GM23338 (cell line): ENCODE results near the gene TNF. TPM values are rescaled to one million over a fixed set of nuclear protein-coding genes. Genes with fewer than 3 reads are reported as not detected.
A peak's percentile ranks its signal among the peaks of the same experiment; 100 is the strongest.

Source experiments
- ATAC-seq: fragments of 200-7000 bp; cut with Tn5 transposase; 3 replicates; pipeline ENCODE4 v1.9.1; 2020
- DNase-seq: peaks from one replicate; pipeline ENCODE4 v3.0.0-alpha.2; 2015; ENCODE audit warnings: low spot score
- H2AFZ ChIP-seq: fragments of 200-600 bp; sonication (generic); 2 replicates; pipeline ENCODE4 v1.8.0; 2016; ENCODE audit warnings: antibody characterized with exemption, mild to moderate bottlenecking, moderate library complexity
- H3F3A ChIP-seq: fragments of 200-600 bp; sonication (generic); replicated peaks from 2 replicates; pipeline ENCODE4 v1.8.0; 2017; ENCODE audit warnings: antibody characterized with exemption, mixed run types, low read depth
- H3K27ac ChIP-seq: fragments of 200-600 bp; sonication (generic); 2 replicates; pipeline ENCODE4 v1.6.1; 2016; ENCODE audit warnings: low read depth
- H3K27me3 ChIP-seq: fragments of 200-600 bp; sonication (generic); 2 replicates; pipeline ENCODE4 v1.8.0; 2016; ENCODE audit warnings: mild to moderate bottlenecking, mixed run types, moderate library complexity; ENCODE audit not compliant: insufficient read depth
- H3K36me3 ChIP-seq: fragments of 200-600 bp; sonication (generic); 2 replicates; pipeline ENCODE4 v1.8.0; 2016; ENCODE audit warnings: mild to moderate bottlenecking; ENCODE audit not compliant: insufficient read depth
- H3K4me1 ChIP-seq: fragments of 200-600 bp; sonication (generic); 2 replicates; pipeline ENCODE4 v1.8.0; 2016; ENCODE audit warnings: mild to moderate bottlenecking, moderate library complexity; ENCODE audit not compliant: insufficient read depth
- H3K4me2 ChIP-seq: fragments of 200-600 bp; sonication (generic); 2 replicates; pipeline ENCODE4 v1.7.1; 2017; ENCODE audit warnings: mixed run types
- H3K4me3 ChIP-seq: fragments of 200-600 bp; sonication (generic); 2 replicates; pipeline ENCODE4 v1.6.1; 2016; ENCODE audit warnings: mixed run types
- H3K79me2 ChIP-seq: fragments of 200-600 bp; sonication (generic); replicated peaks from 2 replicates; pipeline ENCODE4 v1.8.0; 2017; ENCODE audit warnings: mild to moderate bottlenecking; ENCODE audit not compliant: insufficient read depth
- H3K9me2 ChIP-seq: fragments of 200-600 bp; sonication (generic); 2 replicates; pipeline ENCODE4 v1.8.0; 2017; ENCODE audit not compliant: insufficient read depth
- H4K20me1 ChIP-seq: fragments of 200-600 bp; sonication (generic); replicated peaks from 2 replicates; pipeline ENCODE4 v1.8.0; 2017; ENCODE audit warnings: mild to moderate bottlenecking; ENCODE audit not compliant: insufficient read depth
- H3K27ac Mint-ChIP-seq: 2 replicates; pipeline ENCODE4 v1.8.0; 2020; ENCODE audit warnings: inconsistent platforms, mild to moderate bottlenecking, moderate library complexity, mixed read lengths
- H3K27me3 Mint-ChIP-seq: 3 replicates; pipeline ENCODE4 v1.8.0; 2022; ENCODE audit warnings: low read depth, mild to moderate bottlenecking, moderate library complexity, mixed read lengths, inconsistent platforms; ENCODE audit not compliant: insufficient read depth, poor library complexity
- H3K36me3 Mint-ChIP-seq: 3 replicates; pipeline ENCODE4 v1.8.0; 2021; ENCODE audit warnings: low read depth, mild to moderate bottlenecking, inconsistent platforms, moderate library complexity, mixed read lengths
- H3K4me1 Mint-ChIP-seq: 3 replicates; pipeline ENCODE4 v1.8.0; 2020; ENCODE audit warnings: mild to moderate bottlenecking, inconsistent platforms, mixed read lengths
- H3K4me3 Mint-ChIP-seq: 3 replicates; pipeline ENCODE4 v1.8.0; 2021; ENCODE audit warnings: moderate library complexity, mild to moderate bottlenecking, inconsistent platforms, mixed read lengths
- H3K9me3 Mint-ChIP-seq: 3 replicates; pipeline ENCODE4 v1.8.0; 2020; ENCODE audit warnings: moderate library complexity, mild to moderate bottlenecking, inconsistent platforms, mixed read lengths
- CREB1 ChIP-seq: fragments of 250-450 bp; sonication (Bioruptor Pico); IDR thresholded peaks from 2 replicates; pipeline ENCODE4 v1.5.0; 2020; ENCODE audit warnings: low read depth, mild to moderate bottlenecking, moderate library complexity
- CTCF ChIP-seq, 2 experiments: fragments of 200-600 bp in 1 of 2; sonication (generic) in 1 of 2; conservative IDR thresholded peaks; 2 replicates each; pipeline versions ENCODE4 v1.5.1 to v1.6.1; 2016 to 2017; ENCODE audit warnings: antibody characterized with exemption in 2 of 2, low read depth in 2 of 2, mild to moderate bottlenecking in 2 of 2, moderate library complexity in 1 of 2
- ETS1 ChIP-seq: IDR thresholded peaks from 2 replicates; pipeline ENCODE4 v1.6.1; 2016; ENCODE audit warnings: antibody characterized with exemption
- EZH2 ChIP-seq: fragments of 200-600 bp; sonication (generic); IDR thresholded peaks from one replicate; pipeline ENCODE4 v1.8.0; 2017; ENCODE audit warnings: antibody characterized with exemption, mild to moderate bottlenecking, low read depth; ENCODE audit not compliant: unreplicated experiment
- EZH2phosphoT487 ChIP-seq: fragments of 200-600 bp; sonication (generic); IDR thresholded peaks from one replicate; pipeline ENCODE4 v1.8.1; 2018; ENCODE audit warnings: antibody characterized with exemption; ENCODE audit not compliant: unreplicated experiment
- JUNB ChIP-seq: IDR thresholded peaks from one replicate; pipeline ENCODE4 v1.6.1; 2016; ENCODE audit warnings: antibody characterized with exemption; ENCODE audit not compliant: unreplicated experiment
- NANOG ChIP-seq: IDR thresholded peaks from 2 replicates; pipeline ENCODE4 v1.6.1; 2016; ENCODE audit warnings: antibody characterized with exemption, borderline replicate concordance
- POLR2AphosphoS5 ChIP-seq: IDR thresholded peaks from 2 replicates; pipeline ENCODE4 v1.6.1; 2016; ENCODE audit warnings: antibody characterized with exemption, low read depth
- REST ChIP-seq: IDR thresholded peaks from one replicate; pipeline ENCODE4 v1.6.1; 2018; ENCODE audit warnings: antibody characterized with exemption; ENCODE audit not compliant: unreplicated experiment
- STAT1 ChIP-seq: IDR thresholded peaks from one replicate; pipeline ENCODE4 v1.6.1; 2016; ENCODE audit warnings: antibody characterized with exemption; ENCODE audit not compliant: unreplicated experiment
- polyA plus RNA-seq: library from polyadenylated mRNA; unstranded; fragments of >200 nt; fragmentation: Nextera tagmentation; extraction: Ambion mirVana; gene quantifications from 2 replicates; pipeline ENCODE4 v1.2.1, GENCODE V29; 2016
- total RNA-seq: library from RNA; depleted of rRNA; stranded (reverse); fragments of >200 nt; shearing (Covaris generic); gene quantifications from 2 replicates; pipeline ENCODE4 v1.2.3, GENCODE V29; 2014

Gene TNF
- total and polyA plus RNA-seq, 2 experiments from 2014 or later, result 0.11 TPM; not detected in 1

- H4K20me1 ChIP-seq, result no peaks in the 10 kb centered on the region
- no peak for ATAC-seq
- no peak for DNase-seq
Observed at GRCh38 chr6:31592396-31592771, 17.0 kb downstream of the TNF start.

More at GRCh38 chr6:31592396-31592771, 17.0 kb downstream of the TNF start:
- no peaks in the 10 kb centered on the region for H3K27me3 ChIP-seq
- no peak overlapping the region for H3K4me3 Mint-ChIP-seq
- TF ChIP-seq NANOG (no peak), CTCF (conservative IDR thresholded peaks at IDR 0.05; ENCODE audit: low read depth in 2 of 2) (no peak), ETS1 (no peak), EZH2phosphoT487 (no peak), EZH2 (no peak), STAT1 (no peak), JUNB (no peak), CREB1 (CRISPR knock-in tag) (no peak), POLR2AphosphoS5 (no peak), REST (no peak)
- H3K9me2 ChIP-seq, result no peaks in the 10 kb centered on the region
- no peaks in the 10 kb centered on the region for H3K36me3 ChIP-seq
- H3K27ac ChIP-seq, result no peak overlapping the region
- H3K27ac Mint-ChIP-seq, result no peak overlapping the region
- H3K4me1 ChIP-seq, result no peaks in the 10 kb centered on the region
- H3K4me2 ChIP-seq, result no peak overlapping the region
- peaks cover 14% of the 10 kb centered on the region for H3K27me3 Mint-ChIP-seq
- no peak overlapping the region for H3K4me3 ChIP-seq
- no peaks in the 10 kb centered on the region for H3F3A ChIP-seq
- H2AFZ ChIP-seq, result peak overlapping the region; percentile 63; the same call in 1 of the 2 replicates
- no peaks in the 10 kb centered on the region for H3K79me2 ChIP-seq
- H3K36me3 Mint-ChIP-seq, result no peaks in the 10 kb centered on the region; the same call in 2 of the 3 replicates
- no peaks in the 10 kb centered on the region for H3K9me3 Mint-ChIP-seq
- peaks cover 3% of the 10 kb centered on the region; the same call in 1 of the 3 replicates for H3K4me1 Mint-ChIP-seq
